Vagina (tissue), 2 donors: ENCODE data around the gene JAKMIP1.

ENCODE experiments used
- CTCF ChIP-seq, 3 experiments: fragments of 450-650 bp in 2 of 3; fragments of 200-600 bp in 1 of 3; sonication (generic) in 1 of 3; IDR thresholded peaks; one replicate each; pipeline ENCODE4 v1.5.1; 2017 to 2019; ENCODE audit warnings: antibody characterized with exemption in 3 of 3, mild to moderate bottlenecking in 2 of 3, moderate library complexity in 2 of 3
- POLR2A ChIP-seq, 2 donors: fragments of 450-650 bp; IDR thresholded peaks; one replicate each; pipeline ENCODE4 v1.6.1; 2017; ENCODE audit warnings: antibody characterized with exemption in 2 of 2, mild to moderate bottlenecking in 2 of 2, moderate library complexity in 2 of 2

- TF ChIP-seq CTCF (IDR thresholded peaks at IDR 0.05) (no peak), POLR2A (IDR thresholded peaks at IDR 0.05) (no peak)
Measured at GRCh38 chr4:6147441-6147840, 52.9 kb downstream of the JAKMIP1 start.
